Effector memory CD4-positive, alpha-beta T cell (primary cell): ENCODE results near the gene NR2F6.

ENCODE experiments used
- DNase-seq, 3 donors: peaks; one replicate each; pipeline ENCODE4 v3.0.0-alpha.2; 2020
- H3K27ac ChIP-seq: 2 replicates; pipeline ENCODE4 v1.7.0; 2013; ENCODE audit warnings: mild to moderate bottlenecking, low read length, moderate library complexity; ENCODE audit not compliant: insufficient read depth, poor library complexity, severe bottlenecking
- H3K27me3 ChIP-seq: replicated peaks from 2 replicates; pipeline ENCODE4 v1.7.0; 2013; ENCODE audit warnings: mild to moderate bottlenecking, low read length; ENCODE audit not compliant: insufficient read depth, control insufficient read depth, poor library complexity, severe bottlenecking
- H3K36me3 ChIP-seq: 2 replicates; pipeline ENCODE4 v1.7.0; 2013; ENCODE audit warnings: mild to moderate bottlenecking, low read length, moderate library complexity; ENCODE audit not compliant: control insufficient read depth, insufficient read depth
- H3K4me1 ChIP-seq: 2 replicates; pipeline ENCODE4 v1.7.0; 2013; ENCODE audit warnings: low read length, mild to moderate bottlenecking; ENCODE audit not compliant: control insufficient read depth, insufficient read depth, poor library complexity, severe bottlenecking
- H3K4me3 ChIP-seq: 2 replicates; pipeline ENCODE4 v1.7.0; 2013; ENCODE audit warnings: low read length, low read depth, mild to moderate bottlenecking; ENCODE audit not compliant: insufficient read depth, poor library complexity, severe bottlenecking
- H3K9me3 ChIP-seq: 2 replicates; pipeline ENCODE4 v1.7.0; 2013; ENCODE audit warnings: mild to moderate bottlenecking, low read length, moderate library complexity; ENCODE audit not compliant: control insufficient read depth

The NR2F6 gene

GRCh38 chr19:17264641-17264979 lies 18.9 kb upstream of the NR2F6 start, which contains the start of gene USHBP1:
Gene USHBP1, minus strand, starts transcription at chr19:17264745. Its CDS starts 446 bp downstream, at chr19:17264299.
- H3K27ac ChIP-seq, result no peak within 1 kb of the TSS

DNA sequence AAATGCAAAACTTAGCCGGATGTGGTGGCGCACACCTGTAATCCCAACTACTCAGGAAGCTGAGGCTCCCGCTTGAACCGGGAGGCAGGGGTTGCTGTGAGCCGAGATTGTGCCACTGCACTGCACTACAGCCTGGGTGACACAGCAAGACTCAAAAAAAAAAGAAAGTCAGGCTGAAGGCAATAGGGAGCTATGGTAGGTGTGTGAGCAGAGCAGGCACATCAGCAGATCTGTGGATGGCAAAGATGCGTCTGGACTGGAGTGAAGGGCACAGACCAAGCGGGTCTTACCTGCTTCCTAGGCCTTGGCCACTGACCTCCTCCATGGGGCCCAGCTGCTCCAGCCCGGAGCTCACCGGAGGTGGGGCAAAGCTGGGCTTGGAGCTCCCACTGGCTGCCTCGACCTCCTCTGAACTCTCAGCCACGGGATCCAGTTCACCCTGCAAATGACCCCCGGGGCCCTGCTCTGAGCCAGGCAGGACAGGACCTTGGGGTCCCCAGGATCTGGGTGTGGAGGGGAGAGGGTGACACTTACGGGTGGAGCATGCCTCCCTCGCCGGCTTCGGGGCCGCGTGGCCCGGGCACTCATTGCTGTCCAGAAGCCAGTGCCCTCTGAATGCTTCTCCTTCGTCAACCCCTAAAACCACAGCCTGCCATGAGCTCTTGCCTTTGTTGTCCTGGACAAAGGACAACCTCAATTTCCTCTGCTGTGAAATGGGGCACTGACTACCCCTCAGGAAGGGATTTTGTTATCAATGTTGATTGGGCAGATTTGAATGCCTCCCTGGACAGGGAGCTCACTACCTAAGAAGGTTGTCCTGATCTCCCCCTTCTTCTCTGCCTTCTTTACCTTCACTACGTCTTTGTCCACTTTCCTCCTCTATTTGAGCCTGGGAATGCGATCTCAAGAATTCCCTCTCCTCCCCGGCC lies 18.3 kb upstream of the NR2F6 start:
- Histone ChIP-seq H3K27ac (no peak overlapping the region), H3K27me3 (no peaks in the 10 kb centered on the region), H3K36me3 (no peaks in the 10 kb centered on the region), H3K4me1 (peaks cover 9% of the 10 kb centered on the region), H3K9me3 (no peaks in the 10 kb centered on the region), H3K4me3 (no peak overlapping the region)
- no peak for DNase-seq

More at GRCh38 chr19:17264641-17264979, 18.9 kb upstream of the NR2F6 start, which contains the start of gene USHBP1:
- no peaks in the 10 kb centered on the region for H3K36me3 ChIP-seq
- no peaks in the 10 kb centered on the region for H3K9me3 ChIP-seq
- H3K4me3 ChIP-seq, result no peak within 1 kb of the TSS
- DNase-seq, result no peak
- peaks cover 9% of the 10 kb centered on the region for H3K4me1 ChIP-seq
- H3K27me3 ChIP-seq, result no peaks in the 10 kb centered on the region

DNA sequence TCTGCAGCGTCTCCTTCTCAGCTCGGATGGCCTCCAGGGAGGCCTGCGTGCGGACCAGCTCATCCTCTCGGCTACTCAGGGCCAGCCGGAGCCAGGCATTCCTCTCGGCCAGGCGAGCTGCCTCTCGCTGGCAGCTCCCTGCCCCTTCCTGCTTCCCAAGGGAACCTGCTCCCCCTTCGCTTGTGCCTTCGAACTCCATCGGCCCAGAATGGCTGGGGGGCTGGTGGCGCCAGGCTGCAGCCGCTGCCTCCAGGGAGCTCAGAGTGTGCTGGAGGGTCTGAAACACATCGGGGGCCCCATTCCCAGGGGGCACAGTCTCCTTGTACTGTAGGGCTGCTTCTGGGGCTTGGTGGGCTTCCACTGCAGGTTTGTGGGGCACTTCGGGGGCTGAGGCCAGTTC lies 16.8 kb upstream of the NR2F6 start:
- H3K27ac ChIP-seq, result no peak overlapping the region
- H3K4me1 ChIP-seq, result peaks cover 2% of the 10 kb centered on the region
- no peaks in the 10 kb centered on the region for H3K36me3 ChIP-seq
- no peaks in the 10 kb centered on the region for H3K27me3 ChIP-seq
- H3K4me3 ChIP-seq, result no peak overlapping the region
- no peaks in the 10 kb centered on the region for H3K9me3 ChIP-seq
- no peak for DNase-seq

GRCh38 chr19:17260842-17261325 lies 15.2 kb upstream of the NR2F6 start:
- Histone ChIP-seq H3K27ac (no peak overlapping the region), H3K4me1 (no peaks in the 10 kb centered on the region), H3K27me3 (no peaks in the 10 kb centered on the region), H3K9me3 (no peaks in the 10 kb centered on the region), H3K36me3 (no peaks in the 10 kb centered on the region), H3K4me3 (no peak overlapping the region)
- DNase-seq, result peak; percentile 72 to 83 (median 77)

DNA sequence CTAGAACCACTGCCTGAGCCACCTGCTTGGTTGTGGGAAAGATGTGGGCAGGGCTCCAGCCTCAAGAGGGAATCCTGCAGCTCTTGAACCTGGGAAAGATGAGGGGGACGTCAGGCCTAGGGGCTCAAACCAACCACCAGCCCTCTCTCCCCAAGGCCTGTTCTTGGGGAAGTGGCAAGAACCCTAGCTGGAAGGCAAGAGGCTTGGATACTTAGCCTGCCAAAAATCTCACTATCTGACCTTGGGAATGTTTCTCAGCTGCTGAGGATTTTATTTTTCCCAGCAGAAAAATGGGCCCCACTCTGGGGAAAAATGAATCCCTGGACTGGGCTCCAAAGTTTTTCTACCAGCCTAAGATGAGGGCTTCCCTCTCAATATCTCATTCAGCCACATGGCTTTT lies 14.2 kb upstream of the NR2F6 start:
- H3K36me3 ChIP-seq, result no peaks in the 10 kb centered on the region
- H3K27me3 ChIP-seq, result no peaks in the 10 kb centered on the region
- no peaks in the 10 kb centered on the region for H3K4me1 ChIP-seq
- H3K4me3 ChIP-seq, result no peak overlapping the region
- no peak overlapping the region for H3K27ac ChIP-seq
- DNase-seq, result no peak
- no peaks in the 10 kb centered on the region for H3K9me3 ChIP-seq

DNA sequence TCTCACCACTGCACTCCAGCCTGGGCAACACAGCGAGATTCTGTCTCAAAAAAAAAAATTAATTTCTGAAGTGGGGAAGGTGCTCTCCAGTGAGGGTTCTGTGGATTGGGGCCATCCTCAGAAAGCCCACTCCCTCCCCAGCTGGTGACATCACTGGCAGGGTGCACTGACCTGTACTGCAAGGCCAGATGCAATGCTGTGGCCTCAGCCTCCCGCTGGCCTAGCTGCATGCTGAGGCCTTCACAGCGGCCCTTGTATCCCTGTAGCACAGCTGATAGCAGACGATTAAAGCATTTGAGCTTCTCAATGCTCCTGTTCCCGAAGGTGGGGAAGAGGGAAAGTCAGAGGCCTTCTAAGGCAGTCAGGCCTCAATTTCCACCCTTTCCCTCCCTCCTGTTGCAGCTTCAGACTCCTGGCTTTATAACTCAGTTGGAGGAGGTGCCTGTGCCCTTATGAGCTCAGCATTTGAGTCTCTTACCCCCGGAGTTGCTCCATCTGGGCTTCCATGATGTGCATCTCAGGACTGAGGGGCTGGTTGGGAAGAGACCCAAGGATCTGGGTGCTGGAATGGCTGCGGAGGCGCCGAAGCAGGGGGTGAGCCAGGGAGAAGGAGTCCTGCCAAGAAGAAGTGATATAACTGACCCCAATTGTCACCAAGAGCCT lies 13.5 kb upstream of the NR2F6 start:
- Histone ChIP-seq H3K9me3 (no peaks in the 10 kb centered on the region), H3K27me3 (no peaks in the 10 kb centered on the region), H3K4me3 (no peak overlapping the region), H3K27ac (no peak overlapping the region), H3K36me3 (no peaks in the 10 kb centered on the region), H3K4me1 (no peaks in the 10 kb centered on the region)
- no peak for DNase-seq

DNA sequence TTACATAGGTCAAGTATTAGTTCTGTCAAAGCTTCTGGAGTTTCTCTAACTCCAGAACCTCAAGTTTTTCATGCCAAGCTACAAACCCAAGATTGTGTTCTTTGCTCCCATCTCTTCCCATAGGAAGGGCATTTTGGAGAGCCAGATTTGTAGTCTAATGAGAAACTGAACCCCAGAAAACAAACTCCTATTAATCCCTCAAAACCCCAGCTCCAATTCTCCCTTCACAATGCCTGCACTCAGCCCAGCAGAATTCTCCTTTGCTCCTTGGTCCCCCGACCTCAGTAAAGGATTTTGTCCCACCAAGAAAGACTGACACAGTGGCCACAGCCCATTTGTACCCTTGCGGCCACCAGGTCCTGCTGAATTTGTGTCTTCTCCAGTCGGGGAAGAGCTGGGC lies 10.4 kb upstream of the NR2F6 start:
- H3K9me3 ChIP-seq, result no peaks in the 10 kb centered on the region
- H3K4me1 ChIP-seq, result no peaks in the 10 kb centered on the region
- no peak for DNase-seq
- H3K27me3 ChIP-seq, result no peaks in the 10 kb centered on the region
- no peaks in the 10 kb centered on the region for H3K36me3 ChIP-seq
- H3K27ac ChIP-seq, result no peak overlapping the region
- no peak overlapping the region for H3K4me3 ChIP-seq

DNA sequence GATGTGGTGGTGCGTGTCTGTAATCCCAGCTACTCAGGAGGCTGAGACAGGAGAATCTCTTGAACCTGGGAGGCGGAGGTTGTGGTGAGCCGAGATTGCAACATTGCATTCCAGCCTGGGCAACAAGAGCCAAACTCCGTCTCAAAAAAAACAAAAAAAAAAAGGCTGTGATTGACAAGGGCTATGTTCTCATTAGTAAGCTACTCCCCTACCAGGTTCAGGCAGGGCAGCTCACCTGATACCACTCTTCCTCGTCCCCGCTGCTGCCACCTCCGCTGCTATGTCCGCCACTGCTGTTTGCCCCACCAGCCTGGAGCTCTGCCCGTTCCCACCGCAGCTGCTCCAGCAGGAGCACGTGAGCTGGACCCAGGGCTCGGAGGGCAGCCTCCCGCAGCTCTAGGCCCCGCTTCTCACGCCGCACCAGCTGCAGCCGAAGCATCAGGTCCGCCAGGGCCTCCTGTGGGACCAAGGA lies 9.5 kb upstream of the NR2F6 start:
- Histone ChIP-seq H3K27me3 (no peaks in the 10 kb centered on the region), H3K9me3 (no peaks in the 10 kb centered on the region), H3K4me1 (no peaks in the 10 kb centered on the region), H3K27ac (no peak overlapping the region), H3K36me3 (no peaks in the 10 kb centered on the region), H3K4me3 (no peak overlapping the region)
- no peak for DNase-seq

DNA sequence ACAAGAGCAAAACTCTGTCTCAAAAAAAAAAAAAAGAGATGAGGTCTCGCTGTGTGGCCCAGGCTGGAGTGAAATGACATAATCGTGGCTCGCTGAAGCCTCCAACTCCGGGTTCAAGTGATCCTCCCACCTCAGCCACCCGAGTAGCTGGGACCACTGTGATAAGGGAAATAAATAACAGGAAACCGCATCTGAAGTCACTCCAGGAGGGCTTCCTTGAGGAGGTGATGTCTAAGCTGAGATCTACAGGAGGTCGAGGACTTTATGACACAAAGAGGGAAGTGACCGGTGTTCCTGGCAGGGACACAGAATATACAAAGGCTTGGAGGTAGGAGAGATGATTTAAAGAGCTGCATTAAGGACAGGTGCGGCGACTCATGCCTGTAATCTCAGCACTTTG lies 8.9 kb upstream of the NR2F6 start:
- Histone ChIP-seq H3K9me3 (no peaks in the 10 kb centered on the region), H3K27ac (no peak overlapping the region), H3K27me3 (no peaks in the 10 kb centered on the region), H3K4me1 (no peaks in the 10 kb centered on the region), H3K4me3 (no peak overlapping the region), H3K36me3 (no peaks in the 10 kb centered on the region)
- DNase-seq, result no peak
